Measurements from ENCODE around the gene ZBED4. TPM values are rescaled to one million over a fixed set of nuclear protein-coding genes. Genes with fewer than 3 reads are reported as not detected.

Gene ZBED4
- total and polyA plus RNA-seq, 2 of the 13 experiments (the other 11 are each of a cell fraction or from before 2014, with no cell fraction given): 5.4 to 9.6 TPM

DNA sequence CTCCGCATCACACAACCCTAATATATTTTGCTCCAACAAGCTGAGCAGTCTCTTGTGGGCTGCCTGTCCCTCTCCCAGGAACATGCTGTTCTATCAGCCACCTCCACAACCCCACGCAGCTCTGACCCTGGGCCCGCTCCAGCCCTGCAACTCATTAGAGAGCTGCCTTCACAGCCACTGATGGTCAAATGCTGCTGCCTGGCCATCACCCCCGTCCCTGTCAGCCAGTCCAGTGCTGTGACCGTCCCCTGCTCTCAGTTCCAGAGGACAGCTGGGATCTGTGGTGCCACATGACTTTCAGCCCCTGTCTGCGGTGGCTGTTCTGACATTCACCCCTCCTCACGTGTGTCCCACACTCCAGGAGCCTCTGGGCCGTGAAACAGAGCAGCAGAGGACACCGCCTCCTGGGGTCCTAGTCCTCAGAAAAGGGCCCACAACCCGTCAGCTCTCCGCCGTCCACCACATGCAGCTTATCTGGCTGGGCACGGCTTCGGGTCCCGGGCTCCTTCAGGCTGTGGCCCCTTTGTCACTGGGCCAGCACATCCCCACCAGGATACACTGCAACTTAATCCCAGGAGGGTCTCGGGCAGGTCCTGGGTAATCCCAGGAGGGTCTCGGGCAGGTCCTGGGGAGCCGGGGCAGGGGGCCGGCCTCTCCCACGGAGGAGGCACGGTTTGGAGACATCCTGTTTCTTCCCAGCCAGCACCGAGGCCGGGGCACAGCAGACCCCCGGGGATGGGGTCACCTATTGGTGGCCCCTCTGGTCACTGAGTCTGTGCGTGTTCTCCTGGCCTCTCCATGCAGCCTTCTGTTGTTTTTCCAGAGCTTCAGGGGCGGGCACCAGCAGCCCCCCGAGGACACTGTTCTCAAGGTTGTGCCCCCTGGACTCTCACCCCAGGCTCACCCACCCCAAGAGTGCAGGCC lies 79.9 kb downstream of the ZBED4 start (continued):
- TF ChIP-seq UBTF (CRISPR knock-in tag; IDR thresholded peaks at IDR 0.05): peak; percentile 55
- TF ChIP-seq, protein P1, sequence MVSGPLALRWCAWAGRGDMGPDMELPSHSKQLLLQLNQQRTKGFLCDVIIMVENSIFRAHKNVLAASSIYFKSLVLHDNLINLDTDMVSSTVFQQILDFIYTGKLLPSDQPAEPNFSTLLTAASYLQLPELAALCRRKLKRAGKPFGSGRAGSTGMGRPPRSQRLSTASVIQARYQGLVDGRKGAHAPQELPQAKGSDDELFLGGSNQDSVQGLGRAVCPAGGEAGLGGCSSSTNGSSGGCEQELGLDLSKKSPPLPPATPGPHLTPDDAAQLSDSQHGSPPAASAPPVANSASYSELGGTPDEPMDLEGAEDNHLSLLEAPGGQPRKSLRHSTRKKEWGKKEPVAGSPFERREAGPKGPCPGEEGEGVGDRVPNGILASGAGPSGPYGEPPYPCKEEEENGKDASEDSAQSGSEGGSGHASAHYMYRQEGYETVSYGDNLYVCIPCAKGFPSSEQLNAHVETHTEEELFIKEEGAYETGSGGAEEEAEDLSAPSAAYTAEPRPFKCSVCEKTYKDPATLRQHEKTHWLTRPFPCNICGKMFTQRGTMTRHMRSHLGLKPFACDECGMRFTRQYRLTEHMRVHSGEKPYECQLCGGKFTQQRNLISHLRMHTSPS (CRISPR knock-in tag; IDR thresholded peaks at IDR 0.05; ENCODE audit: low read depth): peak; percentile 13; the same call in 1 of the 2 replicates
- TF ChIP-seq, protein P2, sequence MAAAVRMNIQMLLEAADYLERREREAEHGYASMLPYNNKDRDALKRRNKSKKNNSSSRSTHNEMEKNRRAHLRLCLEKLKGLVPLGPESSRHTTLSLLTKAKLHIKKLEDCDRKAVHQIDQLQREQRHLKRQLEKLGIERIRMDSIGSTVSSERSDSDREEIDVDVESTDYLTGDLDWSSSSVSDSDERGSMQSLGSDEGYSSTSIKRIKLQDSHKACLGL (CRISPR knock-in tag; IDR thresholded peaks at IDR 0.05): peak; percentile 11; the same call in 1 of the 2 replicates
- TF ChIP-seq ATAD3A (CRISPR knock-in tag; IDR thresholded peaks at IDR 0.05): no peak
- TF ChIP-seq SPEN (CRISPR knock-in tag; IDR thresholded peaks at IDR 0.05; ENCODE audit: low read depth): peak; percentile 22; the same call in 1 of the 2 replicates
- TF ChIP-seq ZIK1 (CRISPR knock-in tag; IDR thresholded peaks at IDR 0.05; ENCODE audit: borderline replicate concordance, low read depth): no peak
- TF ChIP-seq RXRB (CRISPR knock-in tag; IDR thresholded peaks at IDR 0.05; ENCODE audit: borderline replicate concordance): peak; percentile 39; the same call in 1 of the 2 replicates
- TF ChIP-seq, protein P3, sequence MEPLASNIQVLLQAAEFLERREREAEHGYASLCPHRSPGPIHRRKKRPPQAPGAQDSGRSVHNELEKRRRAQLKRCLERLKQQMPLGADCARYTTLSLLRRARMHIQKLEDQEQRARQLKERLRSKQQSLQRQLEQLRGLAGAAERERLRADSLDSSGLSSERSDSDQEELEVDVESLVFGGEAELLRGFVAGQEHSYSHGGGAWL (CRISPR knock-in tag; IDR thresholded peaks at IDR 0.05): no peak
- no peak for TF ChIP-seq ZEB1 (IDR thresholded peaks at IDR 0.05; ENCODE audit: insufficient replicate concordance, low read depth)
- peak; percentile 76; the same call in 1 of the 2 replicates for TF ChIP-seq BHLHE40 (IDR thresholded peaks at IDR 0.05; ENCODE audit: low read length)
- TF ChIP-seq NKX3-1 (CRISPR knock-in tag; IDR thresholded peaks at IDR 0.05): no peak
- TF ChIP-seq SALL1 (CRISPR knock-in tag; IDR thresholded peaks at IDR 0.05): peak; percentile 57
- TF ChIP-seq HDAC1 (CRISPR knock-in tag; IDR thresholded peaks at IDR 0.05): peak; percentile 24; the same call in 1 of the 2 replicates
- 0 out of 2 replicates have a peak, but pooled peaks have one; percentile 39 for TF ChIP-seq RNF2 (conservative IDR thresholded peaks at IDR 0.05; ENCODE audit: low read depth)
- TF ChIP-seq SOX5 (CRISPR knock-in tag; IDR thresholded peaks at IDR 0.05; ENCODE audit: borderline replicate concordance): 0 out of 2 replicates have a peak, but pooled peaks have one; percentile 25
- 0 out of 2 replicates have a peak, but pooled peaks have one; percentile 19 for TF ChIP-seq ERF (CRISPR knock-in tag; IDR thresholded peaks at IDR 0.05)
- TF ChIP-seq ZNF362 (CRISPR knock-in tag; IDR thresholded peaks at IDR 0.05; ENCODE audit: borderline replicate concordance): no peak
- TF ChIP-seq ZNF136 (CRISPR knock-in tag; IDR thresholded peaks at IDR 0.05; ENCODE audit: low read depth): no peak
- TF ChIP-seq, protein P4, sequence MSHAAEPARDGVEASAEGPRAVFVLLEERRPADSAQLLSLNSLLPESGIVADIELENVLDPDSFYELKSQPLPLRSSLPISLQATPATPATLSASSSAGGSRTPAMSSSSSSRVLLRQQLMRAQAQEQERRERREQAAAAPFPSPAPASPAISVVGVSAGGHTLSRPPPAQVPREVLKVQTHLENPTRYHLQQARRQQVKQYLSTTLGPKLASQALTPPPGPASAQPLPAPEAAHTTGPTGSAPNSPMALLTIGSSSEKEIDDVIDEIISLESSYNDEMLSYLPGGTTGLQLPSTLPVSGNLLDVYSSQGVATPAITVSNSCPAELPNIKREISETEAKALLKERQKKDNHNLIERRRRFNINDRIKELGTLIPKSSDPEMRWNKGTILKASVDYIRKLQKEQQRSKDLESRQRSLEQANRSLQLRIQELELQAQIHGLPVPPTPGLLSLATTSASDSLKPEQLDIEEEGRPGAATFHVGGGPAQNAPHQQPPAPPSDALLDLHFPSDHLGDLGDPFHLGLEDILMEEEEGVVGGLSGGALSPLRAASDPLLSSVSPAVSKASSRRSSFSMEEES (CRISPR knock-in tag; IDR thresholded peaks at IDR 0.05): peak; percentile 43; the same call in 1 of the 2 replicates
- no peak for TF ChIP-seq MED8 (CRISPR knock-in tag; IDR thresholded peaks at IDR 0.05; ENCODE audit: insufficient replicate concordance)
- TF ChIP-seq ZC3H13 (CRISPR knock-in tag; IDR thresholded peaks at IDR 0.05): 0 out of 2 replicates have a peak, but pooled peaks have one; percentile 57

Data from HepG2 (cell line).